Karpas-422 (cell line): ENCODE results near the gene AVEN. TPM values are rescaled to one million over a fixed set of nuclear protein-coding genes. Genes with fewer than 3 reads are reported as not detected.
"Not testable (repeated sequence)": the region's sequence is repeated elsewhere in the genome, so short reads cannot be mapped to it uniquely, and the experiment has no call there.

ENCODE experiments used
- DNase-seq: peaks from one replicate; pipeline ENCODE4 v3.0.0-alpha.2; 2015
- H2AFZ ChIP-seq: fragments of 200-600 bp; sonication (generic); 2 replicates; pipeline ENCODE4 v1.6.1; 2014; ENCODE audit warnings: antibody characterized with exemption, low read length, mixed read lengths
- H3K27ac ChIP-seq: fragments of 200-600 bp; sonication (generic); 2 replicates; pipeline ENCODE4 v1.5.1; 2014; ENCODE audit warnings: mild to moderate bottlenecking, low read length, moderate library complexity
- H3K27me3 ChIP-seq: fragments of 200-600 bp; sonication (generic); 2 replicates; pipeline ENCODE4 v1.6.1; 2014; ENCODE audit warnings: low read length, mixed read lengths
- H3K36me3 ChIP-seq: fragments of 200-600 bp; sonication (generic); 2 replicates; pipeline ENCODE4 v1.6.1; 2014; ENCODE audit warnings: low read length, mixed read lengths; ENCODE audit not compliant: insufficient read depth
- H3K4me1 ChIP-seq: fragments of 200-600 bp; sonication (generic); 2 replicates; pipeline ENCODE4 v1.6.1; 2014; ENCODE audit warnings: mild to moderate bottlenecking, low read length, mixed read lengths
- H3K4me2 ChIP-seq: fragments of 200-600 bp; sonication (generic); 2 replicates; pipeline ENCODE4 v1.6.1; 2014; ENCODE audit warnings: low read length, low read depth, mild to moderate bottlenecking; ENCODE audit not compliant: poor library complexity, severe bottlenecking
- H3K4me3 ChIP-seq: fragments of 200-600 bp; sonication (generic); 2 replicates; pipeline ENCODE4 v1.5.1; 2014; ENCODE audit warnings: mild to moderate bottlenecking, antibody characterized with exemption, low read length, mixed read lengths
- H3K79me2 ChIP-seq: fragments of 200-600 bp; sonication (generic); 2 replicates; pipeline ENCODE4 v1.6.1; 2014; ENCODE audit warnings: mild to moderate bottlenecking, low read length, mixed read lengths
- H3K9ac ChIP-seq: fragments of 200-600 bp; sonication (generic); 2 replicates; pipeline ENCODE4 v1.6.0; 2014; ENCODE audit warnings: low read length
- H3K9me2 ChIP-seq: fragments of 200-600 bp; sonication (generic), shearing (Covaris generic); replicated peaks from 2 replicates; pipeline ENCODE4 v1.6.0; 2014; ENCODE audit warnings: mild to moderate bottlenecking, low read length, moderate library complexity; ENCODE audit not compliant: insufficient read depth
- H3K9me3 ChIP-seq: fragments of 300-700, 200-600 bp; sonication (generic); 2 replicates; pipeline ENCODE4 v1.6.1; 2014; ENCODE audit warnings: low read length, mixed read lengths
- H4K20me1 ChIP-seq: fragments of 200-600 bp; sonication (generic); 2 replicates; pipeline ENCODE4 v1.6.1; 2014; ENCODE audit warnings: mild to moderate bottlenecking, antibody characterized with exemption, low read length, low read depth; ENCODE audit not compliant: insufficient read depth
- total RNA-seq: library from RNA; depleted of rRNA; stranded (reverse); fragments of >200 nt; shearing (Covaris generic); gene quantifications from 2 replicates; pipeline ENCODE4 v1.2.3, GENCODE V29; 2014; ENCODE audit warnings: low replicate concordance

Gene AVEN
- total RNA-seq, 1 experiment from 2014 or later: 4.6 TPM

GRCh38 chr15:34031987-34032760 lies 6.8 kb downstream of the AVEN start:
- Histone ChIP-seq H3K9ac (no peak overlapping the region), H2AFZ (no peak overlapping the region), H3K9me3 (no peaks in the 10 kb centered on the region), H4K20me1 (no peaks in the 10 kb centered on the region), H3K4me2 (no peak overlapping the region), H3K27ac (no peak overlapping the region), H3K79me2 (peaks cover 6% of the 10 kb centered on the region; the same call in 1 of the 2 replicates), H3K4me1 (no peaks in the 10 kb centered on the region), H3K36me3 (no peaks in the 10 kb centered on the region), H3K9me2 (no peaks in the 10 kb centered on the region), H3K27me3 (no peaks in the 10 kb centered on the region), H3K4me3 (no peak overlapping the region)
- no peak for DNase-seq

GRCh38 chr15:34027606-34028005 lies 11.4 kb downstream of the AVEN start:
- no peak overlapping the region for H3K4me2 ChIP-seq
- H3K9ac ChIP-seq: no peak overlapping the region
- no peaks in the 10 kb centered on the region for H4K20me1 ChIP-seq
- H3K36me3 ChIP-seq: no peaks in the 10 kb centered on the region
- H3K4me3 ChIP-seq: no peak overlapping the region
- no peak for DNase-seq
- no peak overlapping the region for H3K27ac ChIP-seq
- no peak overlapping the region for H2AFZ ChIP-seq
- no peaks in the 10 kb centered on the region for H3K9me2 ChIP-seq
- peaks cover 4% of the 10 kb centered on the region; the same call in 1 of the 2 replicates for H3K79me2 ChIP-seq
- no peaks in the 10 kb centered on the region for H3K9me3 ChIP-seq
- no peaks in the 10 kb centered on the region for H3K4me1 ChIP-seq
- no peaks in the 10 kb centered on the region for H3K27me3 ChIP-seq

- DNase-seq: no peak
- Histone ChIP-seq H3K27ac (no peak overlapping the region), H3K4me3 (no peak overlapping the region), H3K27me3 (no peaks in the 10 kb centered on the region), H3K36me3 (no peaks in the 10 kb centered on the region), H2AFZ (no peak overlapping the region), H3K4me1 (no peaks in the 10 kb centered on the region), H3K4me2 (no peak overlapping the region), H4K20me1 (no peaks in the 10 kb centered on the region), H3K9me3 (no peaks in the 10 kb centered on the region), H3K9ac (no peak overlapping the region), H3K79me2 (0 out of 2 replicates have a peak, but pooled peaks cover 2% of the 10 kb centered on the region), H3K9me2 (no peaks in the 10 kb centered on the region)
These were observed 13.8 kb downstream of the AVEN start for GRCh38 chr15:34025252-34025651.

- no peak overlapping the region for H3K4me2 ChIP-seq
- H2AFZ ChIP-seq: no peak overlapping the region
- no peaks in the 10 kb centered on the region for H3K4me1 ChIP-seq
- no peak overlapping the region for H3K9ac ChIP-seq
- no peak overlapping the region for H3K27ac ChIP-seq
- H3K79me2 ChIP-seq: 0 out of 2 replicates have a peak, but pooled peaks cover 2% of the 10 kb centered on the region
- no peak for DNase-seq
- H3K27me3 ChIP-seq: no peaks in the 10 kb centered on the region
- H3K36me3 ChIP-seq: no peaks in the 10 kb centered on the region
- H3K9me3 ChIP-seq: 0 out of 2 replicates have a peak, but pooled peaks cover 3% of the 10 kb centered on the region
- no peak overlapping the region for H3K4me3 ChIP-seq
- no peaks in the 10 kb centered on the region for H4K20me1 ChIP-seq
- H3K9me2 ChIP-seq: no peaks in the 10 kb centered on the region
These were observed 15.1 kb downstream of the AVEN start for GRCh38 chr15:34023907-34024306.

GRCh38 chr15:34019369-34019990 lies 19.5 kb downstream of the AVEN start:
- no peaks in the 10 kb centered on the region for H3K36me3 ChIP-seq
- no peaks in the 10 kb centered on the region for H3K9me2 ChIP-seq
- H2AFZ ChIP-seq: no peak overlapping the region
- H3K4me3 ChIP-seq: no peak overlapping the region
- no peak overlapping the region for H3K27ac ChIP-seq
- H3K4me1 ChIP-seq: no peaks in the 10 kb centered on the region
- H3K4me2 ChIP-seq: no peak overlapping the region
- H3K79me2 ChIP-seq: no peaks in the 10 kb centered on the region
- no peak for DNase-seq
- H4K20me1 ChIP-seq: 0 out of 2 replicates have a peak, but pooled peaks cover 3% of the 10 kb centered on the region
- H3K9ac ChIP-seq: no peak overlapping the region
- no peaks in the 10 kb centered on the region for H3K27me3 ChIP-seq
- 0 out of 2 replicates have a peak, but pooled peaks cover 3% of the 10 kb centered on the region for H3K9me3 ChIP-seq

- not testable (repeated sequence) for H3K4me2 ChIP-seq, H3K9me2 ChIP-seq, H3K27me3 ChIP-seq, H3K27ac ChIP-seq, H4K20me1 ChIP-seq, H3K9me3 ChIP-seq, H3K4me3 ChIP-seq, H3K9ac ChIP-seq, H2AFZ ChIP-seq, H3K4me1 ChIP-seq, DNase-seq, H3K79me2 ChIP-seq, H3K36me3 ChIP-seq
These were observed 20.3 kb downstream of the AVEN start for GRCh38 chr15:34018738-34019137.

GRCh38 chr15:34018021-34018645 lies 20.9 kb downstream of the AVEN start:
- Histone ChIP-seq H3K9me2 (no peaks in the 10 kb centered on the region), H3K4me2 (no peak overlapping the region), H3K4me3 (no peak overlapping the region), H3K36me3 (no peaks in the 10 kb centered on the region), H3K27ac (no peak overlapping the region), H3K9ac (no peak overlapping the region), H2AFZ (no peak overlapping the region), H3K9me3 (0 out of 2 replicates have a peak, but pooled peaks cover 3% of the 10 kb centered on the region), H4K20me1 (0 out of 2 replicates have a peak, but pooled peaks cover 7% of the 10 kb centered on the region), H3K79me2 (no peaks in the 10 kb centered on the region), H3K4me1 (no peaks in the 10 kb centered on the region), H3K27me3 (no peaks in the 10 kb centered on the region)
- no peak for DNase-seq

GRCh38 chr15:34014556-34014955 lies 24.4 kb downstream of the AVEN start:
- Histone ChIP-seq H3K27me3 (no peaks in the 10 kb centered on the region), H3K36me3 (no peaks in the 10 kb centered on the region), H3K4me1 (no peaks in the 10 kb centered on the region), H3K9ac (no peak overlapping the region), H3K9me2 (no peaks in the 10 kb centered on the region), H4K20me1 (peaks cover 19% of the 10 kb centered on the region; the same call in 1 of the 2 replicates), H3K79me2 (no peaks in the 10 kb centered on the region), H3K27ac (no peak overlapping the region), H3K4me3 (no peak overlapping the region), H2AFZ (no peak overlapping the region), H3K4me2 (no peak overlapping the region), H3K9me3 (0 out of 2 replicates have a peak, but pooled peaks cover 1% of the 10 kb centered on the region)
- no peak for DNase-seq
